Measurements from ENCODE around the gene TXNDC5. TPM values are rescaled to one million over a fixed set of nuclear protein-coding genes. Genes with fewer than 3 reads are reported as not detected.

TXNDC5 gene
- total and polyA plus RNA-seq, 9 of the 15 experiments (the other 6 are each of a cell fraction or from before 2014, with no cell fraction given) = 33.9 to 156 (median 137) TPM

GRCh38 chr6:7846966-7847818 is 63.4 kb downstream of the TXNDC5 start (continued):
- peak; percentile 90 for TF ChIP-seq NFE2L1 (tag; IDR thresholded peaks at IDR 0.05; ENCODE audit: borderline replicate concordance, low read depth)
- TF ChIP-seq DEAF1 (CRISPR knock-in tag; IDR thresholded peaks at IDR 0.05) = no peak
- TF ChIP-seq PRDM10 (IDR thresholded peaks at IDR 0.05; ENCODE audit: partially characterized antibody) = no peak
- 0 out of 4 replicates have a peak, but pooled peaks of 1 of the 2 experiments have one; percentile 12 for TF ChIP-seq RCOR1 (IDR thresholded peaks at IDR 0.05; ENCODE audit: borderline replicate concordance in 1 of 2, low read depth in 2 of 2, low read length in 2 of 2)
- TF ChIP-seq CTCF (IDR thresholded peaks at IDR 0.05 in 2 of 3, conservative IDR thresholded peaks at IDR 0.05 in 1 of 3; ENCODE audit: insufficient read depth in 2 of 3, low read depth in 1 of 3, low read length in 3 of 3) = peak; percentile 29 to 60 (median 57); a peak in 4 of 6 replicates
- peak; percentile 97 for TF ChIP-seq MAFG (tag; conservative IDR thresholded peaks at IDR 0.05)
